Left lung (tissue), 10 donors: ENCODE data around the gene NEB. TPM values are rescaled to one million over a fixed set of nuclear protein-coding genes. Genes with fewer than 3 reads are reported as not detected.

ENCODE experiments used
- ATAC-seq: fragments of 200-7000 bp; cut with Tn5 transposase; one replicate; pipeline ENCODE4 v1.9.1; 2020; ENCODE audit warnings: moderate library complexity
- DNase-seq, 4 donors: peaks; one replicate each; pipeline ENCODE4 v3.0.0-alpha.2; 2013 to 2020
- H3K27ac ChIP-seq, 2 donors: fragments of 200-600 bp; sonication (generic) in 1 of 2; one replicate each; pipeline versions ENCODE4 v1.5.0 to v1.8.0; 2020 to 2021
- H3K27me3 ChIP-seq, 2 donors: fragments of 200-600 bp; sonication (generic) in 1 of 2; one replicate each; pipeline versions ENCODE4 v1.5.0 to v1.8.0; 2020 to 2021
- H3K36me3 ChIP-seq, 2 donors: fragments of 200-600 bp; sonication (generic) in 1 of 2; one replicate each; pipeline versions ENCODE4 v1.5.0 to v1.8.0; 2020 to 2021
- H3K4me1 ChIP-seq, 2 donors: fragments of 200-600 bp; one replicate each; pipeline ENCODE4 v1.8.0; 2021
- H3K4me3 ChIP-seq, 2 donors: fragments of 200-600 bp; sonication (generic) in 1 of 2; one replicate each; pipeline versions ENCODE4 v1.5.0 to v1.8.0; 2020 to 2021; ENCODE audit warnings: mild to moderate bottlenecking in 1 of 2
- H3K9me3 ChIP-seq, 2 donors: fragments of 200-600 bp; sonication (generic) in 1 of 2; one replicate each; pipeline versions ENCODE4 v1.5.0 to v1.8.0; 2020 to 2021
- intact Hi-C, 2 donors: fragments of 100-400 bp; cut with DNase I; formaldehyde crosslinking; loops; one replicate each; pipeline versions ENCODE4 v1.11.2 to v1.14.2; 2022
- polyA plus RNA-seq, 6 donors: library from polyadenylated mRNA; unstranded; fragments of 120-200 nt; gene quantifications; one replicate each; pipeline ENCODE4 v1.2.1, GENCODE V29; 2013; ENCODE audit not compliant: insufficient read length in 6 of 6
- total RNA-seq, 2 donors: library from RNA; stranded (reverse); fragmentation: NEBNext Ultra II Directional; extraction: Animal tissue kit (Norgen Biotek cat#: 25700); gene quantifications; one replicate each; pipeline ENCODE4 v1.2.1, GENCODE V29; 2021
- TF ChIP-seq, protein P1 (sequence below), 2 donors: fragments of 200-600 bp; sonication (generic) in 1 of 2; IDR thresholded peaks; one replicate each; pipeline versions ENCODE4 v1.5.0 to v1.8.0; 2021; ENCODE audit warnings: antibody characterized with exemption in 2 of 2
- donor health status: DM: no; HTN: yes; CAD: no.
- donor health status: DM: no; HTN: no; CAD: no.

The NEB gene
- total and polyA plus RNA-seq, 8 donors, result 1.3 to 9.7 (median 6.6) TPM

DNA sequence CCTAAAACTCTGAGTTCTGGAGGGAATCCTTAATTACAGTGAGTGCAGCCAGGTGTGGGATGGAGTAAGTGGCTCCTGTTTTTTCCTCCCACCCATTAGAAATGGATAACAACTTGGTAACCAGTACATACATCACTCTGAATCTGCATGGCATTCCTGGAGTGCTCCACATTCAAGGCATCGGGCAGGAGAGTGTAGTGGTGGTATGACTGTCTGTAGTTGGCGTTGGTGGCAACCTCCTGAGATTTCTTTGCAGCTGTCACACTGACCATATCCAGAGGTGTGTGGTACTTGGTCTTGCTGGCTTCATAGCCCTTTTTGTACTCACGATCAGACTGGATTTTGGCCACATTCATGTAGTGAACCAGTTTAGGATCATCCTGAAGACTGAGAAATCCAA, 68.3 kb downstream of the NEB start:
- intact Hi-C loops, result no loop called here
- no peaks in the 10 kb centered on the region for H3K36me3 ChIP-seq
- no peaks in the 10 kb centered on the region for H3K9me3 ChIP-seq
- ATAC-seq (no peak), DNase-seq (no peak)
- no peak overlapping the region for H3K27ac ChIP-seq
- H3K27me3 ChIP-seq, result no peaks in the 10 kb centered on the region
- TF ChIP-seq, protein P1, sequence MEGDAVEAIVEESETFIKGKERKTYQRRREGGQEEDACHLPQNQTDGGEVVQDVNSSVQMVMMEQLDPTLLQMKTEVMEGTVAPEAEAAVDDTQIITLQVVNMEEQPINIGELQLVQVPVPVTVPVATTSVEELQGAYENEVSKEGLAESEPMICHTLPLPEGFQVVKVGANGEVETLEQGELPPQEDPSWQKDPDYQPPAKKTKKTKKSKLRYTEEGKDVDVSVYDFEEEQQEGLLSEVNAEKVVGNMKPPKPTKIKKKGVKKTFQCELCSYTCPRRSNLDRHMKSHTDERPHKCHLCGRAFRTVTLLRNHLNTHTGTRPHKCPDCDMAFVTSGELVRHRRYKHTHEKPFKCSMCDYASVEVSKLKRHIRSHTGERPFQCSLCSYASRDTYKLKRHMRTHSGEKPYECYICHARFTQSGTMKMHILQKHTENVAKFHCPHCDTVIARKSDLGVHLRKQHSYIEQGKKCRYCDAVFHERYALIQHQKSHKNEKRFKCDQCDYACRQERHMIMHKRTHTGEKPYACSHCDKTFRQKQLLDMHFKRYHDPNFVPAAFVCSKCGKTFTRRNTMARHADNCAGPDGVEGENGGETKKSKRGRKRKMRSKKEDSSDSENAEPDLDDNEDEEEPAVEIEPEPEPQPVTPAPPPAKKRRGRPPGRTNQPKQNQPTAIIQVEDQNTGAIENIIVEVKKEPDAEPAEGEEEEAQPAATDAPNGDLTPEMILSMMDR (IDR thresholded peaks at IDR 0.05), result no peak
- H3K4me1 ChIP-seq, result no peaks in the 10 kb centered on the region
- no peak overlapping the region for H3K4me3 ChIP-seq

DNA sequence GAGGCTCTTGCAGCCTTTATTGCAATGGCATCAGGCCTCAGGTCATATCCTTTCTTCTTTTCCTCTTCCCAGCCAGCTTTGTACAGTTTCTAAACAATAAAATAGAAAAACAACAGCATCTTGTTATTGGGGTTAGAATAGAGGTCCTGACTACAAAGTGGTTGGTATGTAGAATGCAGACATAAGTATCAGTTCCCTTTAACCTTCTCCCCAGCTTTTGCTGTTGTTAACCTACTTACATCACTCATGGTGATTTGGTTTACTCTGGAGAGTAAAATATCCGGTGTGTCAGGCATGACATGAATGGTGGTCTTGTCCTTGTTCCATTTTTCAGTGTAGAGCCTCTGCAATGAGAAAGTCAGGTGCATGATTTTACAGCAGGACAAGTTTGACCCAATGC, 69.8 kb downstream of the NEB start:
- ATAC-seq, result no peak
- Histone ChIP-seq H3K27ac (no peak overlapping the region), H3K9me3 (no peaks in the 10 kb centered on the region), H3K4me1 (no peaks in the 10 kb centered on the region), H3K36me3 (no peaks in the 10 kb centered on the region), H3K27me3 (no peaks in the 10 kb centered on the region), H3K4me3 (no peak overlapping the region)
- TF ChIP-seq, protein P1 (IDR thresholded peaks at IDR 0.05), result no peak
- DNase-seq, result no peak
- intact Hi-C loops, result no loop called here

DNA sequence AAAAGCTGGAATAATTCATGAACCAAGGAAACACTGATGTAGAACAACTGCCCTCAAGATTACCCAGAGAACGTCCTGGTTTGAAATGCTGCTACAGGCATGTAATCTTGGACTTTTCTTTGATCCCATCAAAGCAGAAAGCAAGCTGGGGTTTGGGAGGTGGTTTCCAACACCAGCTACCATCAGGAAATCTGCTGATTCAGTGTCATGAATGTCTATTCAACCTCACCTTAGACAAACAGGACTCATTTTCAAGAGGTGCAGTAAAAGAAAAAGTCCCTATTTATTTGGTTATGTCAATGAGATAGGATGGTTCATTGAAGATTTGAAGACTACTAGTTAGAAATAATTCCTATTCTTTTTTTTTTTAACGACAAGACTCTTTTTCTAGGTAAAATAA, 72.7 kb downstream of the NEB start:
- Histone ChIP-seq H3K9me3 (no peaks in the 10 kb centered on the region), H3K27me3 (no peaks in the 10 kb centered on the region), H3K36me3 (no peaks in the 10 kb centered on the region), H3K4me3 (no peak overlapping the region), H3K4me1 (no peaks in the 10 kb centered on the region), H3K27ac (no peak overlapping the region)
- no peak for DNase-seq
- intact Hi-C loops, result no loop called here
- no peak for ATAC-seq
- TF ChIP-seq, protein P1 (IDR thresholded peaks at IDR 0.05), result no peak

DNA sequence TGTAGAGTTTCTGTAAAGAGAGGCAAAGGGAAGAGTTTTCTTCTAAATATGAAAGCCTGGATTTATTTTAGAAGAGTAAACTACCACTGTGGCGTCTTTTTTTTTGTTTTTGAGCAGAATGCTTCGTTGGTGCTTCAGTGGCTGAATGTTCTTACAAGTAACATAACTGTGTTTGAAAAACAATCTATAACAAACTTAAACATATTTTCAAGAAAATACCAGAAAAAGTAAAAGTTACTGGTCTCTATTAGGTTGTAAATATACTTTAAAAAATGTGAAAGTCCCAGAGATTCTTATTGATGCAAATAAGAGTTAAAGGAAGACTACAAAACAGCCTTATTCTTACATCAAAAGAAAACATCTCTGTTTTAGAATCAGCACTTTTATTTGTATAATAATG, 76.2 kb downstream of the NEB start:
- no peak overlapping the region for H3K4me3 ChIP-seq
- TF ChIP-seq, protein P1 (IDR thresholded peaks at IDR 0.05), result no peak
- H3K27ac ChIP-seq, result no peak overlapping the region
- intact Hi-C loops, result no loop called here
- DNase-seq (no peak), ATAC-seq (no peak)
- H3K27me3 ChIP-seq, result no peaks in the 10 kb centered on the region
- no peaks in the 10 kb centered on the region for H3K9me3 ChIP-seq
- no peaks in the 10 kb centered on the region for H3K36me3 ChIP-seq
- no peaks in the 10 kb centered on the region for H3K4me1 ChIP-seq

DNA sequence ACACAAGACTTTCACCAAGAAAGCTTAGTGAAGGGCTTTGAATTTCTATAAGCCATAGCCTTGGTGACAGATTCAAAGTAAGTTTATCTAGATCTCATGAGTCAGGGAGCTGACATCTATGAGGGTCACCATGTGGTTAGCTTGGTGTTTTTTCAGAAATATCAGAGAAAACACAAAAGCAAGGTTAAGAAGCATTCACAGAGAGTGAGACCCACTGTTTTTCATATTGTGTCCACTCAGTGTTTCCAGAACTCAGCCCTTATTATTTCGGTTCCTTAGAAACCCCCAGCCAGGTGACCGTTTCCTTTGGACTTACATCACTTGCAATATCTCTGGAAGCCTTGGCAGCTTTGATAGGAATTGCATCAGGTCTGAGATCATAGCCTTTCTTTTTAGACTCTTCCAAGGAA, 76.6 kb downstream of the NEB start:
- intact Hi-C loops, result no loop called here
- Histone ChIP-seq H3K27ac (no peak overlapping the region), H3K36me3 (no peaks in the 10 kb centered on the region), H3K9me3 (no peaks in the 10 kb centered on the region), H3K4me1 (no peaks in the 10 kb centered on the region), H3K4me3 (no peak overlapping the region), H3K27me3 (no peaks in the 10 kb centered on the region)
- DNase-seq, result no peak
- ATAC-seq, result no peak
- TF ChIP-seq, protein P1 (IDR thresholded peaks at IDR 0.05), result no peak
